Breast epithelium (tissue), 4 donors: ENCODE measurements around the gene TMEM74B. TPM values are rescaled to one million over a fixed set of nuclear protein-coding genes. Genes with fewer than 3 reads are reported as not detected.

Source experiments
- DNase-seq, 2 donors: peaks; one replicate each; pipeline ENCODE4 v3.0.0-alpha.2; 2019; ENCODE audit warnings: low spot score in 2 of 2
- H3K27ac ChIP-seq, 2 donors: fragments of 200-600 bp; sonication (generic) in 1 of 2; one replicate each; pipeline ENCODE4 v1.5.1; 2016 to 2019; ENCODE audit warnings: mild to moderate bottlenecking in 1 of 2
- H3K27me3 ChIP-seq, 2 donors: fragments of 200-600 bp; sonication (generic) in 1 of 2; one replicate each; pipeline versions ENCODE4 v1.5.1 to v1.6.0; 2017 to 2019; ENCODE audit warnings: control low read depth in 1 of 2, mild to moderate bottlenecking in 1 of 2
- H3K36me3 ChIP-seq: fragments of 200-600 bp; one replicate; pipeline ENCODE4 v1.5.1; 2019
- H3K4me1 ChIP-seq, 2 donors: fragments of 200-600 bp; sonication (generic); one replicate each; pipeline ENCODE4 v1.5.1; 2016 to 2019; ENCODE audit warnings: control low read depth in 1 of 2
- H3K4me3 ChIP-seq, 3 donors: fragments of 200-600 bp; sonication (generic); 1 replicate in 2 of 3; 2 replicates in 1 of 3; pipeline ENCODE4 v1.5.1; 2016 to 2019; ENCODE audit warnings: mild to moderate bottlenecking in 3 of 3, moderate library complexity in 2 of 3
- H3K9me3 ChIP-seq, 2 donors: fragments of 200-600 bp; sonication (generic) in 1 of 2; one replicate each; pipeline ENCODE4 v1.5.1; 2016 to 2019; ENCODE audit warnings: control low read depth in 1 of 2
- CTCF ChIP-seq, 3 donors: fragments of 450-650 bp; IDR thresholded peaks; one replicate each; pipeline ENCODE4 v1.5.1; 2016 to 2017; ENCODE audit warnings: antibody characterized with exemption in 3 of 3, mild to moderate bottlenecking in 3 of 3, moderate library complexity in 3 of 3
- POLR2A ChIP-seq: fragments of 450-650 bp; IDR thresholded peaks from one replicate; pipeline ENCODE4 v1.6.1; 2016; ENCODE audit warnings: antibody characterized with exemption, mild to moderate bottlenecking, moderate library complexity
- POLR2AphosphoS5 ChIP-seq, 3 donors: sonication (generic); formaldehyde crosslinking; IDR thresholded peaks; one replicate each; pipeline ENCODE4 v1.6.1; 2017; ENCODE audit warnings: antibody characterized with exemption in 3 of 3
- intact Hi-C: fragments of 100-400 bp; cut with DNase I; formaldehyde crosslinking; loops from one replicate; pipeline ENCODE4 v1.15.1; 2023; ENCODE audit warnings: low total_unique reads
- total RNA-seq, 3 donors: library from RNA; depleted of rRNA; stranded (reverse); fragments of >200 nt; gene quantifications; one replicate each; pipeline ENCODE4 v1.1.0, GENCODE V29; 2016

TMEM74B gene
- total RNA-seq, 3 donors from 2014 or later: 0.73 to 4.3 (median 1.1) TPM

DNA sequence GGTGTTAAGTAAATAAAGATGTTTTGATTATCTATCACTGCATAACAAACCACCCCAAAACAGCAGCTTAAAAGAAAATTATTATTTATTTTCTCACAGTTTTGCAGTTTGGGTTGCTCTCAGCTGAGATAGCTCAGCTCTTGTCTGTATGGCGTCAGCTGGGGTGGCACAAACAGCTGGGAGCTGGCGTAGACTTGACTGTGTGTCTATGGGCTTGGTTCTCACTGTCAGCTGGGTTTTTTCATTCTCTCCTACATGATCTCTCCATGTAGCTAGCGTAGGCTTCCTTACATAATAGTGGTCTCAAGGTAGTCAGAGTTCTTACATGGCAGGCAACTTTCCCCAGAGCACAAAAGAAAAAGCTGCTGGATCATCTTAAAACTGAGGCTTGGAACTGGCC is 6.5 kb upstream of the TMEM74B start:
- H3K9me3 ChIP-seq: no peaks in the 10 kb centered on the region
- H3K27me3 ChIP-seq: peaks cover 0 to 5% of the 10 kb centered on the region in 2 donors
- H3K4me3 ChIP-seq: no peak overlapping the region
- no peaks in the 10 kb centered on the region for H3K4me1 ChIP-seq
- DNase-seq: no peak
- H3K27ac ChIP-seq: no peak overlapping the region
- intact Hi-C loops: no loop called here
- no peak for TF ChIP-seq POLR2A
- no peak for TF ChIP-seq POLR2AphosphoS5 (IDR thresholded peaks at IDR 0.05)
- TF ChIP-seq CTCF (IDR thresholded peaks at IDR 0.05): no peak
- H3K36me3 ChIP-seq: no peaks in the 10 kb centered on the region

DNA sequence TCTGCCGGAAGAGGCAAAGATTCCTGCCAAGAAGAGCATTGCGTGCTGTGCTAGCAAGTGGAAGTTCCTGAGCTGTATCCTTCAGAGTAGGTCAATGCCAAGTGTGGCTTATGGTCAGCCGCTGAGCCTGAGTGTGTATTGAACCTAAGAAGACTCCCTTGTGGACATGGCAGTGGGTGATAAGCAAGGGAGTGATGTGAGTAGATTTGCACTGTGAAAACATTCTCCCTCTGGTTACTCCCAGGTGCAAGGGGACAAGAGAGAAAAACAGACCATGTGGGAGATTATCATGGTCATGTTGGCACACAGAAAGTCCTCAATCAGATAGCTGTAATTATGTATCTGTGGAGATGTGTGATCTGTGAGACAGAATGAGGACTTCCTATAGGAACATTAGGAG is 6.1 kb upstream of the TMEM74B start:
- Histone ChIP-seq H3K9me3 (no peaks in the 10 kb centered on the region), H3K27ac (no peak overlapping the region), H3K27me3 (peaks cover 0 to 10% of the 10 kb centered on the region in 2 donors), H3K36me3 (no peaks in the 10 kb centered on the region), H3K4me1 (no peaks in the 10 kb centered on the region), H3K4me3 (no peak overlapping the region)
- DNase-seq: no peak
- intact Hi-C loops: no loop called here
- TF ChIP-seq POLR2A (no peak), CTCF (IDR thresholded peaks at IDR 0.05) (no peak), POLR2AphosphoS5 (IDR thresholded peaks at IDR 0.05) (no peak)

- Histone ChIP-seq H3K9me3 (no peaks in the 10 kb centered on the region), H3K36me3 (no peaks in the 10 kb centered on the region), H3K4me3 (no peak overlapping the region), H3K27ac (no peak overlapping the region), H3K27me3 (peaks cover 2 to 20% of the 10 kb centered on the region in 2 donors), H3K4me1 (no peaks in the 10 kb centered on the region)
- intact Hi-C loops: no loop called here
- TF ChIP-seq POLR2AphosphoS5 (IDR thresholded peaks at IDR 0.05) (no peak), POLR2A (no peak), CTCF (IDR thresholded peaks at IDR 0.05) (no peak)
- DNase-seq: no peak
Measured at GRCh38 chr20:1189827-1190226, 5.0 kb upstream of the TMEM74B start.

- no peak for DNase-seq
- H3K4me3 ChIP-seq: no peak overlapping the region
- H3K27me3 ChIP-seq: peaks cover 4 to 28% of the 10 kb centered on the region in 2 donors
- intact Hi-C loops: no loop called here
- no peaks in the 10 kb centered on the region for H3K4me1 ChIP-seq
- H3K36me3 ChIP-seq: no peaks in the 10 kb centered on the region
- no peak overlapping the region for H3K27ac ChIP-seq
- no peak for TF ChIP-seq CTCF (IDR thresholded peaks at IDR 0.05)
- TF ChIP-seq POLR2A: no peak
- TF ChIP-seq POLR2AphosphoS5 (IDR thresholded peaks at IDR 0.05): no peak
- H3K9me3 ChIP-seq: no peaks in the 10 kb centered on the region
Measured at GRCh38 chr20:1188347-1188746, 3.6 kb upstream of the TMEM74B start.

- peaks cover 4 to 28% of the 10 kb centered on the region in 2 donors for H3K27me3 ChIP-seq
- DNase-seq: no peak
- H3K36me3 ChIP-seq: no peaks in the 10 kb centered on the region
- intact Hi-C loops: no loop called here
- H3K9me3 ChIP-seq: no peaks in the 10 kb centered on the region
- TF ChIP-seq POLR2AphosphoS5 (IDR thresholded peaks at IDR 0.05): no peak
- no peak for TF ChIP-seq CTCF (IDR thresholded peaks at IDR 0.05)
- TF ChIP-seq POLR2A: no peak
- H3K4me1 ChIP-seq: no peaks in the 10 kb centered on the region
- H3K4me3 ChIP-seq: no peak overlapping the region
- H3K27ac ChIP-seq: no peak overlapping the region
Measured at GRCh38 chr20:1187605-1188171, 2.9 kb upstream of the TMEM74B start.
